Esophagus muscularis mucosa (tissue), 4 donors: ENCODE results near the gene TBC1D2. TPM values are rescaled to one million over a fixed set of nuclear protein-coding genes. Genes with fewer than 3 reads are reported as not detected.
"Not testable (repeated sequence)": the region's sequence is repeated elsewhere in the genome, so short reads cannot be mapped to it uniquely, and the experiment has no call there.

ENCODE experiments used
- DNase-seq: peaks from one replicate; pipeline ENCODE4 v3.0.0-alpha.2; 2017; ENCODE audit errors: extremely low spot score
- H3K27ac ChIP-seq, 4 donors: fragments of 200-600 bp; sonication (generic); replicated peaks in 1 of 4; 1 replicate in 3 of 4; 2 replicates in 1 of 4; pipeline ENCODE4 v1.5.1; 2016 to 2019; ENCODE audit warnings: mild to moderate bottlenecking in 1 of 4
- H3K27me3 ChIP-seq, 4 donors: fragments of 200-600 bp; sonication (generic); one replicate each; pipeline versions ENCODE4 v1.5.1 to v1.6.0; 2016 to 2019
- H3K36me3 ChIP-seq, 4 donors: fragments of 200-600 bp; sonication (generic); one replicate each; pipeline ENCODE4 v1.5.1; 2016 to 2019
- H3K4me1 ChIP-seq, 4 donors: fragments of 200-600 bp; sonication (generic); one replicate each; pipeline ENCODE4 v1.5.1; 2016 to 2019
- H3K4me3 ChIP-seq, 4 donors: fragments of 200-600 bp; sonication (generic); 1 replicate in 2 of 4; 2 replicates in 2 of 4; pipeline ENCODE4 v1.5.1; 2016 to 2019; ENCODE audit warnings: mild to moderate bottlenecking in 4 of 4, moderate library complexity in 1 of 4
- H3K9me3 ChIP-seq, 4 donors: fragments of 200-600 bp; sonication (generic); 1 replicate in 3 of 4; 2 replicates in 1 of 4; pipeline ENCODE4 v1.5.1; 2016 to 2019
- CTCF ChIP-seq, 3 experiments: fragments of 200-600 bp in 2 of 3; fragments of 450-650 bp in 1 of 3; sonication (generic) in 2 of 3; IDR thresholded peaks; one replicate each; pipeline ENCODE4 v1.5.1; 2017 to 2019; ENCODE audit warnings: antibody characterized with exemption in 3 of 3, mild to moderate bottlenecking in 2 of 3, moderate library complexity in 1 of 3
- EP300 ChIP-seq: sonication (generic); formaldehyde crosslinking; IDR thresholded peaks from one replicate; pipeline ENCODE4 v1.6.1; 2017; ENCODE audit warnings: antibody characterized with exemption
- POLR2A ChIP-seq: fragments of 450-650 bp; IDR thresholded peaks from one replicate; pipeline ENCODE4 v1.6.1; 2017; ENCODE audit warnings: antibody characterized with exemption, moderate library complexity, mild to moderate bottlenecking, low read depth
- POLR2AphosphoS5 ChIP-seq, 2 donors: sonication (generic); formaldehyde crosslinking; IDR thresholded peaks; one replicate each; pipeline ENCODE4 v1.6.1; 2017; ENCODE audit warnings: antibody characterized with exemption in 2 of 2
- WGBS: methylation state at CpG from one replicate; pipeline ENCODE4 v1.1.5; 2018; 5-methylcytosine and 5-hydroxymethylcytosine counted together
- intact Hi-C: fragments of 100-400 bp; cut with DNase I; formaldehyde crosslinking; loops from one replicate; pipeline ENCODE4 v1.15.1; 2023
- total RNA-seq, 4 donors: library from RNA; depleted of rRNA; stranded (reverse); fragments of >200 nt; gene quantifications; one replicate each; pipeline versions ENCODE4 v1.1.0 to v1.2.1, GENCODE V29; 2016

The TBC1D2 gene
- total RNA-seq, 4 donors from 2014 or later, result 5.0 to 12.4 (median 7.3) TPM

GRCh38 chr9:98175028-98175569 lies 80.3 kb downstream of the TBC1D2 start:
- peaks cover 0 to 4% (median 0%) of the 10 kb centered on the region in 4 donors for H3K27me3 ChIP-seq
- DNase-seq, result no peak
- no peaks in the 10 kb centered on the region for H3K9me3 ChIP-seq
- WGBS, result 59% methylated on average over 5 of the region's 6 CpGs
- H3K27ac ChIP-seq, result peak overlapping the region in 1 of 4 donors; percentile 34
- intact Hi-C loops, result no loop called here
- TF ChIP-seq CTCF (IDR thresholded peaks at IDR 0.05) (no peak), POLR2AphosphoS5 (IDR thresholded peaks at IDR 0.05) (no peak), POLR2A (no peak), EP300 (no peak)
- H3K4me1 ChIP-seq, result no peaks in the 10 kb centered on the region
- no peak overlapping the region for H3K4me3 ChIP-seq
- no peaks in the 10 kb centered on the region for H3K36me3 ChIP-seq

DNA sequence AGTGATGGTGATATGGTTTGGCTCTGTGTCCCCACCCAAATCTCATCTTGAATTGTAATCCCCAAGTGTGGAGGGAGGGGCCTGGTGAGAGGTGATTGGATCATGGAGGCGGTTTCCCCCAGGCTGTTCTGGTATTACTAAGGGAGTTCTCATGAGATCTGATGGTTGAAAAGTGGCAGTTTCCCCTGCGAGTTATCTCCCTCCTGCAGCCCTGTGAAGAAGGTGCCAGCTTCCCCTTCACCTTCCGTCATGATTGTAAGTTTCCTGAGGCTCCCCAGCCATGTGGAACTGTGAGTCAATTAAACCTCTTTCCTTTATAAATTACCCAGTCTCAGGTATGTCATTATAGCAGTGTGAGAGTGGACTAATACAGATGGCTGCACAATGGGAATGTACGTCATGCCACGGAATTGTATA lies 80.9 kb downstream of the TBC1D2 start:
- WGBS, result 82% methylated on average over 5 of the region's 5 CpGs
- TF ChIP-seq POLR2AphosphoS5 (IDR thresholded peaks at IDR 0.05), result peak in 1 of 2 donors; percentile 21
- intact Hi-C loops, result not testable (repeated sequence)

GRCh38 chr9:98173181-98173580 lies 82.3 kb downstream of the TBC1D2 start:
- H3K9me3 ChIP-seq, result no peaks in the 10 kb centered on the region
- H3K36me3 ChIP-seq, result no peaks in the 10 kb centered on the region
- TF ChIP-seq POLR2A (no peak), EP300 (no peak), POLR2AphosphoS5 (IDR thresholded peaks at IDR 0.05) (no peak), CTCF (IDR thresholded peaks at IDR 0.05) (no peak)
- peaks cover 0 to 4% (median 0%) of the 10 kb centered on the region in 4 donors for H3K27me3 ChIP-seq
- intact Hi-C loops, result no loop called here
- no peak overlapping the region for H3K27ac ChIP-seq
- H3K4me3 ChIP-seq, result no peak overlapping the region
- 76% methylated on average over 10 of the region's 16 CpGs for WGBS
- peaks cover 0 to 8% (median 0%) of the 10 kb centered on the region in 4 donors for H3K4me1 ChIP-seq
- no peak for DNase-seq

More for the DNA sequence above, 80.9 kb downstream of the TBC1D2 start:
- H3K4me1 ChIP-seq, DNase-seq, H3K9me3 ChIP-seq, H3K27me3 ChIP-seq, H3K36me3 ChIP-seq, H3K27ac ChIP-seq, H3K4me3 ChIP-seq: not testable (repeated sequence)

- Histone ChIP-seq H3K9me3 (no peaks in the 10 kb centered on the region), H3K27me3 (peaks cover 0 to 4% (median 0%) of the 10 kb centered on the region in 4 donors), H3K36me3 (no peaks in the 10 kb centered on the region), H3K27ac (no peak overlapping the region), H3K4me1 (peaks cover 0 to 8% (median 0%) of the 10 kb centered on the region in 4 donors), H3K4me3 (no peak overlapping the region)
- 80% methylated on average over 3 of the region's 3 CpGs for WGBS
- intact Hi-C loops, result no loop called here
- TF ChIP-seq CTCF (IDR thresholded peaks at IDR 0.05) (no peak), POLR2AphosphoS5 (IDR thresholded peaks at IDR 0.05) (no peak), EP300 (no peak), POLR2A (no peak)
- no peak for DNase-seq
Observed at GRCh38 chr9:98172604-98173003, 82.8 kb downstream of the TBC1D2 start.

GRCh38 chr9:98171176-98171925 lies 84.1 kb downstream of the TBC1D2 start:
- no peaks in the 10 kb centered on the region for H3K9me3 ChIP-seq
- intact Hi-C loops, result no loop called here

More at GRCh38 chr9:98171176-98171925, 84.1 kb downstream of the TBC1D2 start:
- TF ChIP-seq POLR2AphosphoS5 (IDR thresholded peaks at IDR 0.05) (no peak), CTCF (IDR thresholded peaks at IDR 0.05) (no peak), POLR2A (no peak), EP300 (no peak)
- no peak for DNase-seq
- H3K27ac ChIP-seq, result no peak overlapping the region
- H3K4me1 ChIP-seq, result peaks cover 0 to 8% (median 0%) of the 10 kb centered on the region in 4 donors
- H3K27me3 ChIP-seq, result peaks cover 0 to 4% (median 0%) of the 10 kb centered on the region in 4 donors
- no peaks in the 10 kb centered on the region for H3K36me3 ChIP-seq
- H3K4me3 ChIP-seq, result no peak overlapping the region
- 72% methylated on average over 15 of the region's 16 CpGs for WGBS
